ENCODE measurements around the gene CTTNBP2.
A peak's percentile ranks its signal among the peaks of the same experiment; 100 is the strongest.

CTTNBP2 gene, protein sequence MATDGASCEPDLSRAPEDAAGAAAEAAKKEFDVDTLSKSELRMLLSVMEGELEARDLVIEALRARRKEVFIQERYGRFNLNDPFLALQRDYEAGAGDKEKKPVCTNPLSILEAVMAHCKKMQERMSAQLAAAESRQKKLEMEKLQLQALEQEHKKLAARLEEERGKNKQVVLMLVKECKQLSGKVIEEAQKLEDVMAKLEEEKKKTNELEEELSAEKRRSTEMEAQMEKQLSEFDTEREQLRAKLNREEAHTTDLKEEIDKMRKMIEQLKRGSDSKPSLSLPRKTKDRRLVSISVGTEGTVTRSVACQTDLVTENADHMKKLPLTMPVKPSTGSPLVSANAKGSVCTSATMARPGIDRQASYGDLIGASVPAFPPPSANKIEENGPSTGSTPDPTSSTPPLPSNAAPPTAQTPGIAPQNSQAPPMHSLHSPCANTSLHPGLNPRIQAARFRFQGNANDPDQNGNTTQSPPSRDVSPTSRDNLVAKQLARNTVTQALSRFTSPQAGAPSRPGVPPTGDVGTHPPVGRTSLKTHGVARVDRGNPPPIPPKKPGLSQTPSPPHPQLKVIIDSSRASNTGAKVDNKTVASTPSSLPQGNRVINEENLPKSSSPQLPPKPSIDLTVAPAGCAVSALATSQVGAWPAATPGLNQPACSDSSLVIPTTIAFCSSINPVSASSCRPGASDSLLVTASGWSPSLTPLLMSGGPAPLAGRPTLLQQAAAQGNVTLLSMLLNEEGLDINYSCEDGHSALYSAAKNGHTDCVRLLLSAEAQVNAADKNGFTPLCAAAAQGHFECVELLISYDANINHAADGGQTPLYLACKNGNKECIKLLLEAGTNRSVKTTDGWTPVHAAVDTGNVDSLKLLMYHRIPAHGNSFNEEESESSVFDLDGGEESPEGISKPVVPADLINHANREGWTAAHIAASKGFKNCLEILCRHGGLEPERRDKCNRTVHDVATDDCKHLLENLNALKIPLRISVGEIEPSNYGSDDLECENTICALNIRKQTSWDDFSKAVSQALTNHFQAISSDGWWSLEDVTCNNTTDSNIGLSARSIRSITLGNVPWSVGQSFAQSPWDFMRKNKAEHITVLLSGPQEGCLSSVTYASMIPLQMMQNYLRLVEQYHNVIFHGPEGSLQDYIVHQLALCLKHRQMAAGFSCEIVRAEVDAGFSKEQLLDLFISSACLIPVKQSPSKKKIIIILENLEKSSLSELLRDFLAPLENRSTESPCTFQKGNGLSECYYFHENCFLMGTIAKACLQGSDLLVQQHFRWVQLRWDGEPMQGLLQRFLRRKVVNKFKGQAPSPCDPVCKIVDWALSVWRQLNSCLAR (N-terminal part only)

DNA sequence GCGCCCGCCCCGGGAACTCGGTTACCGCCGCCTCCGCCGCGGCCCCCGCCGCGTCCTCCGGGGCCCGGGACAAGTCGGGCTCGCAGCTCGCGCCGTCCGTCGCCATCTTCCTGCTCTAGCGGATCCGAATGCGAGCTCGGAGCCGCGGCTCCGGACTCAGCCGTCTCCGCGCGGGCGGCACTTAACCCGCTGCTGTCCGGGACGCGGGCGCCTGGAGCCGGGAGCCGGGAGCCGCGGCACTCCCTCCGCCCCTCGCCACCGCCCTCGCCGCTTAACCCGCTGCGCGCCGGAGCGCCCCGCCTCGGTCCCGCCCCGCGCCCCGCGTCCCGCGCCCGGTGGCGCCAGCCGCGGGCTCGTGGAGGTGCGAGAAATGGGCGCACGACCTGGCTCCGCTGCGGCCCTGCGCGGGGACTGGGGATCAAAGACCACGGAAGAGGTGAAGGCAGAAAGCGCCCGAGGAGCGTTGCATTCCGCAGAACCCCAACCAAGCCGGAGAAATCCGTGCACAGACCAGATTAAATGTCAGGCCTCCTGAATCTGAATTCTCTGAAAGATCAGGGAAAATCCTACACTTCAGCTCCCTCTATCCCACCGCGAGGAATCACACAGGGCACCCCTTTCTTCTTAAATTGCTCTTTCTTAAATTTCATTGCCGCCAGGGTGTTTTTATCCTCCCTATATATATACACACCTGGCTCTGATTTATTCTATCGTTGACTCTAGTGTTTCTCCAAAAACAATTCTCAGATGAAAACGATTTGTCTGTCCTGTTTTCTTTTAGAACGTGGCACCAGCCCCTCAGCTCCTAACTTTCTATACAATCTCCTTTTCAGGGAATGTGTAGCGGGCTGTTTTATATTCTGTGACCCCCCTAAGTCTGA is at the start of gene CTTNBP2:
Gene CTTNBP2 (minus strand): TSS at position 132 of the 881 bp plus-strand sequence. CDS start 26 bp downstream, at position 106.
- peak; percentile 44 for DNase-seq (ENCODE audit: low read depth)

DNA sequence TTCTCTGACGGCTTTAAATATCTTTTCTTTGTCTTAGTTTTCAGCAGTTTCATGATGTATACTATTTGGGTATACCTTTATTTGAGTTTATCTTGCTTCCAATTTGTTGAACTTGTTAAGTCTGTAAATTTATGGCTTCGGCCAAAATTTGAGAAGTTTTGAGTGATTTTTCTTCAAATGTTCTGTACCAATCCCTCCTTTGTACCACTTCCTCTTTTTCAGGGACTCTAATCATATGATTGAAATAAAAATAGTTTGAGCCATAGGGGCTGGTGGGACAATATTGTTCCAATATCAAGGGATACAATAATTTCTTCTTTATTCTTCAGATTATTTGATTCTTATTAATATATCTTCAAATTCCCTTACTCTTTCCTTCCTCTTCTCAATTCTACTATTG is 43.1 kb upstream of the CTTNBP2 start:
- DNase-seq (ENCODE audit: low read depth): no peak

DNA sequence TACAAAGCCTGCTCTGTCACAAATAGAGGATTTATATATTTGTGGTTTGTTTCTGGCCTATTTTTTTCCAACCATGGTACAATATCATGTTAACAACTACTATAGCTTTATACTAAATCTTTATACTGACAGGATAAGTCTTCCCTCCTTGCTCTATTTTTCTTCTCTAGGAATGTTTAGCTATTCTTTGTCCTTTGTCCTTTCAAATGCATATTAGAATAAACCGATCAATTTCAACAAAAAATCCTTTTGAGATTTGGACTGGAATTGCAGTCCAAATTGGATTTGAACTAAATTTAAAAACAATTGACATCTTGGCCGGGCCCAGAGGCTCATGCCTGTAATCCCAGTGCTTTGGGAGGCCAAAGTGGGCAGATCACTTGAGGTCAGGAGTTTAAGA is 39.2 kb upstream of the CTTNBP2 start:
- DNase-seq (ENCODE audit: low read depth): no peak

DNA sequence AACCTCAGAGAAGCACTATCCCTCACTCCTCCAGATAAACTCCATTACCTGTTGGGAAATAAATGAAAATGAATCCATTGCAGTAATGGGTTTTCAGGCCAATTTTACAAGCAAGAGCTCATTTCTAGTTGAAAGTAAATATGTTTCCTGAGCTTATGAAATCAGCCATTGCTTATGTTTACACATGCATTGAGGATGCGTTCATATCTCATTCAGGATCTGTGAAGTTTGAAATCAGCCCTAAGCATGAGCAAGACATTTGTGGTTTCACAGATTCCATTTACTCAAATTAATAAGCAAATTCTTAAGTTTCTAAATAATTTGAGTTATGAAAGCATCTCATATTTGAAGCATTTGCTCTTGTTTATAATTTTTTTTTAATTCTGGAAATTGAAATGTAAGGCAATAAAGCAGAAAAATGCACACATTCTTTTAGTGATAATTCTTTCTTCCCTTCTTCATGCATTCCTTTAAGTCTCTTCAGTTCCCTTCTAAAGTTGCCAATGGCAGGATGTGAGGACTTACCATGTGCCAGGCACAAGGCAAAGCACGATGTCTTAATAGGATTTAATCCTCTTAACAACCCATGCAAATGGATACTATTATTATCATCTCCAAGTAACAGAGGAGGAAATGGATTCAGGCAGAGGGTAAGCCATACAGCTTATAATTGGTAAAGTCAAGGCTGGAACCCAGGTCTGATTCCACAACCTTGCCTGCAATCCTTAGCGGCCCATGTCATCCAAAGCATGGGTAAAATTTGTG is 35.0 kb upstream of the CTTNBP2 start:
- DNase-seq (ENCODE audit: low read depth): no peak

DNA sequence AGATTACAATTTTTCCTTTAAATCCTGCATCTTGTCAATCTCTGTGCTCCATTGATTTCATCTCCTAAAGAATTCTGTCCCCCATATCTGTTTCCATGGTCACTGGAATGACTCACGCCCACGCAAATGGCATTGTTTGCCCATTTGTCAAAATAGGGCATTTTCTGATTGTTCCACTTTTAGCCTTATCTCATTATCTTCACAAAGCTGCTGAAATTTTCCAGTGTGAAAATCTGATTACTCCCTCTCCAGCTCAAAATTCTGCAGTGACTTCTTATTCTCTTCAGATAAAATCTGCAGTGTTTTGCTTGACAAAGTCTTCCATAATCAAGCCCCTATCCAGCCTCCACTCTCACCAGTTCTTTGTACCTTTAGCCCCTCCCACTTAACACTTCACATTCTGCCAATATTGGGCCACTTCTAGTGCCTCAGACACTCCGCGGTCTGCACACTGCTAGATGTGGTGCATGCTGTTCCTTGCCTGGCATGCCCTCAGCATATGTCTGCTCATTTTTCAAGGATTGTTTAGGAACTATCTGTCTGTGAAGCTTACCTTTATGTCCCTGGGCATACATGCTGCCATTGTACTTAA is 33.9 kb upstream of the CTTNBP2 start:
- no peak for DNase-seq (ENCODE audit: low read depth)

DNA sequence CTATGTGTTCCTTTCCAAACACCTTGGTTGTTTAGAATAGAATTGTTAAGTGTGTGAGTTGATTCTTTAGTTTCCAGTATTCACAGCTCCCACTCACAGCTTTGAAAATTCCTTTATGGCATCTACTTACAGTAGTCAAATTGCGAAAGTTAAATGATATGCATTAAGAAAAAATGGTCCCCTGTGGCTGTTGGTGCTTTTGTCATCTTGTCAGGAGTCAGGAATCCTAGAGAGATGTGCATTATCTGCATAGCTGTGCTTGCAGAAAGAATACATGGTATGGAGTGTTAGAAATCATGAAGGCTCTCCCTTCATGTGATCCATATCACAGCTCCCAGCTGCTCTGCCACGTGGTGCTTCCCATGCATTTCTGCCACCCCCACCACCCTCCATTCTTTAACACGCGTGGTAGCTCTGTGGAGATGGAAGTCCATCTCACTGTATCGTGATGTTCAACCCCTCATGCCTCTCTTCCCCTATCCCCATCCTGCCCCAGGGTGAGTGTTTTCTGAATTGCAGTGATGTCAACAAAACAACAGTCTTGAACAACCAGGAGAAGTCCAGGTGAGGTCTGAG is 29.2 kb upstream of the CTTNBP2 start:
- DNase-seq (ENCODE audit: low read depth): no peak

DNA sequence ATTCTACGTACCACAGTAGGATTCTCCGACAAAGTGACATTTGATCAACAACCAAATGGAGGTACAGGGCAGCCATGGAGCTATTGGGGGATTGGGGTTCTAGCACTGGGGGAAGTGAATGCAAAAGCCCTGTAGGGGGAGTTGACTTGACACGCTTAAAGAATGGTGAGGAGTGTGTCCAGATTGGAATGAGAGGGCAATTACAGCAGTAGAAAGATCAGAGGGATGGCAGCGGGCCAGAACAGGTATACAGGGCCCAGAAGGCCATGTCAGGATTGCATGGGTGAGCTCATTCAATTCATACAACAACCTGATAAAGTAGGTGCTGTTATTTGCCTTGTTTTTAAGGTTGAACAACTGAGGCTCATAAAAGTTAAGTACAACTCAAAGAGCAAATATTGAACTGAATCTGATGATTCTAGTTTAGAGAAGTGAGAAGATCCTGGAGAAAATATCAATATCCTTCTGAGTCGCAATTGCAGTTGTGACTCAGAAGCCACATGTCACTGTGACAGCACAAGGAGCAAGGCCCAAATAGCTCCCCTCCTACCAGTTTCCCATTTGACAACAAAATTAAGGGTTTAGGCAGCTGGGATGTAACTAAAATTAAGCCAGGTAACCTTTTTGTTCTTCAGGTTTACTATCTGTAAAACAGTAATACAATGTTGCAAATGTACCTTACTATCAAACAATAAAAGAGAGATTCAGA is 28.0 kb upstream of the CTTNBP2 start:
- DNase-seq (ENCODE audit: low read depth): no peak

DNA sequence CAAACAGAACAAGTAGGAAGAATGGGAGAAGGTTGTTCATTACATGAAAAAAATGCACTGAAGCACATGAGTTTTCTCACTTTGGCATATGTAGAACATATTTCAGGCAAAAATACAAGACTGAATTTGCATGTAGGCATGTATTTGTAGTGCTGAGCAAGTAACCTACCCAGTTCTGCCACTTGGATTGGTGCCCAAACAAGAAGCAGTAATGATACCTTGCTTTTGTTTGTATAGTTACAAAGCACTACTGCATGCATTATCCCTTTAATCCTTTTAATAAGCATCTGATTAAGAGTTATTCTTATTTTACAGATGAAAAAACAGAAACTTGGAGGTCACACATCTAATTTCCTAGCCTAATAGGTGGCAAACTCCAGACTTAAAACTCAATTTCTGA is 23.1 kb upstream of the CTTNBP2 start:
- no peak for DNase-seq (ENCODE audit: low read depth)

DNA sequence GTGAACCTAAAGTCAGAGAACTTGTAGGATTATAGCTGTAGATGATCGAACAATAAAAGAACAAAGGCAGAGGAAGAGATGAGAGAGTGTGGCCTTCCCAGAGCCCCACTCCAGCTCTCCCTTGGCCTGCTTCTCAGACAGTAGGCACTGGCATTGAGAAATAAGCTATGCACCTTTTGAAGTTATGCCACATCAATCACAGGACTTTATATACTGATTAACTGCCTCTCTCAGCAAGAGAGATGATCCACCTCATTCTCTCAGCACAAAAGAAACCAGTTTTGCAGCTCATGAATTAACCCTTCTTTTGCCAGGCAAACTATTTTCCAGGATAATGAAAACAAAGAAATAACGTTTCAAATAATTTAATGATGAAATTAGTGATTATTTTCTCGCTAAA is 22.0 kb upstream of the CTTNBP2 start:
- DNase-seq (ENCODE audit: low read depth): no peak

DNA sequence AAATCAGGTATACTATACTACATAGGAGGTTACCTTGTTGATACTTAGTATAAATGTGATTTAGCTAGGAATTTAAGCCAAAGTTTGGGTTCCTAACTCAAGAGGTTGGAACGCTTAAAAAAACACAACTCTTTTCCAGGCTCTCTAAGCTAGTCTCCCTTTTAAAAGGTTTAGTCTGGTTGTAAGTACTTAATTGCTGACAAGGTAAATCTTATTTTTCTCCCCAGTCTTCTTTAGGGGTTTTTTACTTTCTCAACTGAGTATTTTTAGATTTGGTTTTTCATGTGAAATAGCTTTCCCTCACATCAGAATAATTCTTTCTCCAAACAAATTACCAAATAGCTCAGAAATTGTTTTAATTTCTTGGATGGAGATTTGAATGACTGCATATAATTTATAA is 20.8 kb upstream of the CTTNBP2 start:
- DNase-seq (ENCODE audit: low read depth): no peak

DNA sequence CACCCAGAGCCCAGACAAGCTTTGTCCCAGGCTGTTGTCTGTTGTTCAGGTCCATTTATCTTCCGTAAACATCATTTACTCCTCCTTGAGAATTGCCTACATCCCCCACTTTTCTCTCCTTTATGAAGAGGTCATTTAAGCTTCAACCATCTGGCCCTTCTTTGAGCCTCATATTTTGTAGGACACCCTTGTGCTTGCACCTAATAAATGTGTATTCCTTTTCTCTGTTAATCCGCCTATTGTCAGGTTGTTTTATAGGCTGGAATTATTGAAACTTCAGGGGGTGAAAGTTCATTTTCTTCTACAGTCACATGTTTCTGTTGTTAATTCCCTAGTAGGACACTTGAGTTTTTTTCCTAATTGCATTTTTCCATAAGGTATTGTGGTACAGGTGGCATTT is 19.6 kb upstream of the CTTNBP2 start:
- no peak for DNase-seq (ENCODE audit: low read depth)

DNA sequence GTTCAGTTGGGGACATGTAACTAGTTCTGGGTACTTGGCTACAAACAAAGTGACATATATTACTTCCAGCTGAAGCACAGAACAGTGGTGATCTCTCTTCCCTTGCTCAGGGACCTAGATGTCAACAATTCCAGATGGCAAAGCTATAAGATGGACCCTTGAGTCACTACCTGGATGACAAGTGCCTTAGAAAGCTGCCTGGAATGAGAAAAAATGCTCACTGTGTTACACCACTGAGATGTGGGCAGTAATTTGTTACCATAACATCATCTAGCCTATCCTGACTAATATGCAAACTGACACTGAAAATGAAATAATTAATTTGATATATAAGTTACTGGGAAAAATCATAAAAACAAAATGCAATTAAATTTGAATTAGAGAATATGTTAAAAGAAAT is 16.4 kb upstream of the CTTNBP2 start:
- DNase-seq (ENCODE audit: low read depth): no peak

DNA sequence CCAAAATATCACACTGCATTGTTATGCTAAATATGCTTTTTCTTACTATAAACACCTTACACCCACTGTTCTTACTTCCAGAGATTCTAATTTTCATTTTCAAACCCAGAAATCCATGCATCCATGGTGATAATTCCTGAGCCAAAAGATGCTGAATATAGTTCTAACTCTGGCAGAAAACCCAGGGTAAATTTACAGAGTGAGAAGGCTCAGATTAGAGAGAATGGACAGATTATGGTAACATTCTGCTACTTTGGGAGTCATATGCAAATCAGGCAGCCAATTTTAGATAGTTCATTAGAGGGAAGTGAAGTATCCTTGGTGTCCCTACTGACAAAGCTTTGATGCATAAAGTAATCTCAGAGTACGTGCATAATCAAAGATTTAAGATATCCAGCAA is 15.4 kb upstream of the CTTNBP2 start:
- DNase-seq (ENCODE audit: low read depth): no peak

DNA sequence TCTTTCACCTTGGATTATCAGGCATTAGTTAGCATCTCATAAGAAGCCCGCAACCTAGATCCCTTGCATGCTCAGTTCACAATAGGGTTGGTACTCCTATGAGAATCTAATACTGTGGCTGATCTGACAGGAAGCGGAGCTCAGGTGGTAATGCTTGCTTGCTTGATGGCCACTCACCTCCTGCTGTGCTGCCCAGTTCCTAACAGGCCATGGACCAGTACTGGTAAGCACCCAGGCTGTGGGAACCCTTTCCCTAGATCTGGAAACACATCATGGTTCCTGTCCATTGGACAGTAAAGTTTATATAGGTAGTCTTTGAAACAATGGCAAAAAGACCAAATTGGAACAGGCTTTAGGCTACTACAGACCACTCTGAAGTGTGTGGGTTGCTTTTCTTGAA is 9.4 kb upstream of the CTTNBP2 start:
- DNase-seq (ENCODE audit: low read depth): no peak

DNA sequence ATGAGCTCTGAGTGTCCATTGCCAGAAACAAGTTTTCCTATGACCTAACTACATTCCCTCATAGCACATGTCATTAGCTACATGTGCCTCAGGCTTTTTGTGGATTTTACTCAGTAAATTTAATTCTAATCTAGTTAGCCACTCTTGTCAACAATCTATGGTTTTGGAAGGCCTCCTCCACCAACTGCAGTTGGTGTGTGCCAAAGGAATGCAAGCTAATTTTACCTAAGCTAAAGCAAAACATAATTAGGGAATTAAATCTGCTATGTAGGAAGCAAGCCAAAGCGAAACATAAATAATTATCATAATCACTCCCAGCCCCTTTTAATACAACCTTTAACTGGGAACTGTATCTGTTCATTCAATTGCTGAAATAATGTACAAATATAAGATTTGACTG is 3.5 kb upstream of the CTTNBP2 start:
- no peak for DNase-seq (ENCODE audit: low read depth)

DNA sequence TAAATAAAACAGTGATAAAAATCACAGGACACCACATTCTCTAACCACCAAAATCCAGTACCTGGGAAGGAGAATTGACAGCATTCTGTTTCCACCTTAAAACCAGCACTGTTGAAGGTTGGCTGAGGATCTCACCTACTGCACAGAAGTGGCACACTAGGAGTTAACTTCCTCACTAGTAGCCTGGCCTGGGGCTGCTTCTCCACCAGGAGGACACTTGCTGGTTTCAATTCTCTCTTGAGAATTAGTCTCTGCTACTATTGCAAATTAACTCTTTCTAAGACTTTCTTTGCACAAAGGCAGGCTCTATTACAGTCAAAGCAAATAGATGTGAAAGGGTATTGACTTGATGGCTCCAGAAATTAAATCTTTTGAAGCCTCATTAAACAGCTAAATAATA is 2.3 kb upstream of the CTTNBP2 start:
- DNase-seq (ENCODE audit: low read depth): no peak

DNA sequence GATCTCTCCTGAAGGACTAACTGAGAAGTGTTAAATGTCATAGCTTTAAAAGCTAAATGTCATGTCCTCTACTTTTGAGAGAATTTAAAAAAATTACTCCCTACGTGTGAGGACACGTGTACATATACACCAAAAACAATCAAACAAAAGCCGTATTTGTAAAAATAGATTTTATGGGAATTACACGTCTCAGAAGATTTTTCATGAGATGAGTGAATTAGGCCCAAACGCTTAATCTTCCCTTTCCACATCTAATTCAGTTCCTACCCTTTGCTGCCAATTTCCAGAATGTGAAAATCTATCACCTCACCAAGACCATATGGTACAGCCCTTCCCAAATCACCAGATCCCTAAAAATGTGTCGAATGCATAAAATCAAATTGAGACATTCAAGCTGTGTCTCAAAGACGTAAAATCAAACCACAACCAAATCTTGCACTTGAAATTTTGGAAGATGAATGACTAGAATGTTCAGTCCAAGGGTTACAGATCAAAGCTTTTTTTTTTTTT is 1.0 kb upstream of the CTTNBP2 start:
- no peak for DNase-seq (ENCODE audit: low read depth)

DNA sequence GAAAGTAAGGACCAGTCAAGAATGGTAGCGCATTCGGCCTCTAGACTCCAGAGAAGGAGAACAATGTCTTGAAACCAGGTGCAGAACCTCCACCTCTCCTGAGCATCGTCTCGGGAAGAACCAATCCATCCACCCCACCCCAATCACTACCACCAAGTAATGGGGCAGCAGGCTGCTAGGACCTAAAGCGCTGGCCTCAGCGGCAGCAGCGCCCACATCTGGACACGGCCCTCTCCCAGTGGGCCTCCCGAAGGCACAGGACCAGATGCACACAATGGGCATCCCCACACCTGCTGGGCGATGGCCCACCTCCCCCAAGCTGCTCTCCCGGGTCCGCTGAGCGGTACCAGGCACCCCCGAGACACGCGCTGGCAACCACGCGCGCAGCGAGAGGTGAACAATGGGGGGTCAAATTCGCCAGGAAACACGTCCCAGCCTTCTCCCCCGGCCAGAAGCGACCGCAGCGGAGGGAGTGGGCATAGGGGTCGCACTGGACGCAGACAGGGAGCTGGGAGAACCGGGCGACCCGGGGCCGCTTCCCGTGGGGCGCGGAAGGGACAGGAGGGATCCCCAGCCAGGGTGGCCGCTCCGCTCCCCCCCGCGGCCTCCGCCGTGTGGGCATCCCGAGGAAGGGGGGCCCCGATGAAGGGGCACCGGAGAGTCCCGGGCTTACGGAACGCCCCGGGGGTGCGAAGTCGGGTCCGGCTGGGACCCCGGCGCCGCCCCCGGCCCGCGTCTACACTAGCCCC is 506 bp downstream of the CTTNBP2 start:
- no peak for DNase-seq (ENCODE audit: low read depth)
